Muscle of leg (tissue), 11 donors: ENCODE results near the gene PPM1H. TPM values are rescaled to one million over a fixed set of nuclear protein-coding genes. Genes with fewer than 3 reads are reported as not detected.
A peak's percentile ranks its signal among the peaks of the same experiment; 100 is the strongest.
"Not testable (repeated sequence)": the region's sequence is repeated elsewhere in the genome, so short reads cannot be mapped to it uniquely, and the experiment has no call there.

ENCODE experiments used
- DNase-seq: peaks from one replicate; pipeline ENCODE4 v3.0.0; 2013
- H3K27ac ChIP-seq: one replicate; pipeline ENCODE4 v1.5.1; 2013; ENCODE audit warnings: mild to moderate bottlenecking, low read length, control low read depth
- H3K27me3 ChIP-seq: one replicate; pipeline ENCODE4 v1.6.1; 2013; ENCODE audit warnings: low read length; ENCODE audit not compliant: control insufficient read depth, insufficient read depth
- H3K36me3 ChIP-seq: one replicate; pipeline ENCODE4 v1.6.1; 2013; ENCODE audit warnings: low read length; ENCODE audit not compliant: control insufficient read depth, insufficient read depth
- H3K4me1 ChIP-seq: one replicate; pipeline ENCODE4 v1.6.1; 2013; ENCODE audit warnings: low read length; ENCODE audit not compliant: control insufficient read depth, insufficient read depth
- H3K4me3 ChIP-seq: one replicate; pipeline ENCODE4 v1.5.1; 2013; ENCODE audit warnings: low read length, control low read depth
- H3K9me3 ChIP-seq: replicated peaks from 2 replicates; pipeline ENCODE4 v1.6.1; 2013; ENCODE audit warnings: low read depth, low read length; ENCODE audit not compliant: control insufficient read depth
- WGBS: methylation state at CpG from one replicate; pipeline ENCODE4 v1.1.5; 2013; ENCODE audit warnings: missing lambda C conversion rate; ENCODE audit not compliant: insufficient coverage; 5-methylcytosine and 5-hydroxymethylcytosine counted together
- polyA plus RNA-seq, 8 donors: library from polyadenylated mRNA; unstranded; fragments of 120-200 nt; gene quantifications; one replicate each; pipeline versions ENCODE4 v1.2.1 to v1.2.3, GENCODE V29; 2013; ENCODE audit warnings: inconsistent platforms in 1 of 8, low replicate concordance in 1 of 8; ENCODE audit not compliant: insufficient read length in 8 of 8, insufficient read depth in 1 of 8
- total RNA-seq: library from RNA; stranded (reverse); fragments of 120-200 nt; gene quantifications from one replicate; pipeline ENCODE4 v1.2.4, GENCODE V29; 2013

The PPM1H gene
- total and polyA plus RNA-seq, 9 donors, result 2.7 to 4.2 (median 3.4) TPM

DNA sequence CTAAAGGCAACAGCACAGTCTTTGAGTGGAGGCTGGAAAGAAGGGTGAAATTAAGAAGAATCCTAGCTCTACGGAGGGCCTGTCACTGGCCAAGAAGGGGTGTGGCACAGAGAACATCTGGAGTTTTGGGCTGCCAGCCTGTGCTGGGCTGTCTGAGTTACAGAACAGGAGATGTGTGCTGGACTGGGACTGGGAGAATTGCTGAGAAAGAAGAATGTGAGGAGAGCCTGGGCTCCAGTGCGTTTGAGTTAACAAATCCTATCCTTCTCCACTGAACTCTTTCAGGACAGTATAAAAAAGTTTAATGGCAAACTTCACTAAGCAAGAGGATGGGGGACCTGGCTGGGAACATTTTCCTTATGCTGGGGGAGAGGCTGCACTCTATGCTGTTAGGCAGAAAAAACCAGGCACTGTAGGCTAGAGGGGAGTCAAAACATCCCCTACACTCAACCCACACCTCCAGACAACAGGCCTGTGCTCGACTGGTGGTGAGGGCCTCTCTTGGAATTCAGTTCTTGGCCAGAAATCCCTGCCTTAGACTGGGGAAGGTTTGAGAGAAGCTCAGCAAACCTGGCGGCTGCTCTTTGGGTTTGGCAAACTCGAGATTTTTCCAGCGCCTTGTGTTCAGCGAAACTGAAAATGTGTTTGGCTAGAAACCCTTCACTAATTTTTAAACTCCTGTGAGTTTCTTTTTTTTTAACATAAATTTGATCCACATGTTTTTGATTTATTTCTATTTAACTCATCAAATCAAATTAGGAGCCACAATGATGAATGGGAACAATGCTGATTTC lies 251.0 kb downstream of the PPM1H start:
- Histone ChIP-seq H3K9me3 (no peaks in the 10 kb centered on the region), H3K4me1 (peaks cover 32% of the 10 kb centered on the region), H3K27me3 (no peaks in the 10 kb centered on the region), H3K4me3 (no peak overlapping the region), H3K36me3 (no peaks in the 10 kb centered on the region), H3K27ac (peak overlapping the region; percentile 94)
- peak; percentile 99 for DNase-seq
- 23% methylated on average over 5 of the region's 7 CpGs for WGBS

- no peak overlapping the region for H3K4me3 ChIP-seq
- no peaks in the 10 kb centered on the region for H3K36me3 ChIP-seq
- H3K27ac ChIP-seq, result no peak overlapping the region
- H3K4me1 ChIP-seq, result peaks cover 27% of the 10 kb centered on the region
- 85% methylated on average over 4 of the region's 4 CpGs for WGBS
- no peaks in the 10 kb centered on the region for H3K27me3 ChIP-seq
- no peak for DNase-seq
- H3K9me3 ChIP-seq, result peaks cover 13% of the 10 kb centered on the region
Observed at GRCh38 chr12:62681306-62681705, 253.6 kb downstream of the PPM1H start.

DNA sequence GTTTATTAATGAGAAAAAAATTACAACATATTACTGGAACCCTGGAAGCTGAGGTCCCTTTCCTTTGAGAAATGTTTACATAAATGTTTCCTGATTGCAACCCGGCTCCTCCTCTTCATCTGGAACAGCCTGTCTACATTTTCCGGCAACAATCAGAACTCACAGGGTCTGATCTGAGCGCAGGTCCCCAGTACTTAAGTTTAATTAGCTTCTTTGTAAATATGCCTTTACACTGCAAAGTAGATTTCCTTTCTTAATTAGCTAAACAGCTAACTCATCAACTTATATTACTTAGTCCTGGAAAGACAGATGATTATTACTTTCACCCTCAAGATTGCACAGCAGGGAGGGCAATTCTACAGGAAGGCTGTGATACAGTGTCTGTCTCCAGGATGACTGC lies 255.3 kb downstream of the PPM1H start:
- WGBS, result no CpG with 5 or more reads among the region's 3 CpGs
- no peak for DNase-seq

DNA sequence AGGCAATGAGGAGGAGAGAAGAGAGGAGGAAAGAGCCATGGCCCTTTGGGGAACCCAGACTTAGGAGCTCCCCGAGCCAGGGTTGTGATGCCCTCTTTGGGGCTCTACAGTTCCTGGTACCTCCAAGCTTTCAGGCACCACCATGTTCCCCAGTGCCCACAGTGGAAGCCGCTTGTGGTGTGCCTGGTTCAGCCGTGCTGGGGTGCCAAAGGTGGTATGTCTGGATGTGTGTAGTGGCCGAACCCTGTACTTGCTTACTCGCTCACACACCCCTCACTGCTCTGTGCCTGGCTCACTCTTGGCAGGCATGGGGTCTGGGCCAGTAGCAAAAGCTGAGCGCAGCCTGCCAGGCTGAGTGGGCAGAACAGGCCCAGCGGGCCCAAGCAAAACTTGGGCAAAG lies 257.6 kb downstream of the PPM1H start:
- DNase-seq, result no peak
- H3K9me3 ChIP-seq, result peaks cover 14% of the 10 kb centered on the region
- H3K27me3 ChIP-seq, result no peaks in the 10 kb centered on the region
- H3K4me3 ChIP-seq, result no peak overlapping the region
- peaks cover under 1% of the 10 kb centered on the region for H3K4me1 ChIP-seq
- WGBS, result 97% methylated on average over 5 of the region's 7 CpGs
- no peaks in the 10 kb centered on the region for H3K36me3 ChIP-seq
- no peak overlapping the region for H3K27ac ChIP-seq

More for the DNA sequence above, 255.3 kb downstream of the PPM1H start:
- Histone ChIP-seq H3K36me3 (no peaks in the 10 kb centered on the region), H3K27me3 (no peaks in the 10 kb centered on the region), H3K9me3 (peaks cover 14% of the 10 kb centered on the region), H3K4me3 (no peak overlapping the region), H3K27ac (no peak overlapping the region), H3K4me1 (peaks cover 20% of the 10 kb centered on the region)

DNA sequence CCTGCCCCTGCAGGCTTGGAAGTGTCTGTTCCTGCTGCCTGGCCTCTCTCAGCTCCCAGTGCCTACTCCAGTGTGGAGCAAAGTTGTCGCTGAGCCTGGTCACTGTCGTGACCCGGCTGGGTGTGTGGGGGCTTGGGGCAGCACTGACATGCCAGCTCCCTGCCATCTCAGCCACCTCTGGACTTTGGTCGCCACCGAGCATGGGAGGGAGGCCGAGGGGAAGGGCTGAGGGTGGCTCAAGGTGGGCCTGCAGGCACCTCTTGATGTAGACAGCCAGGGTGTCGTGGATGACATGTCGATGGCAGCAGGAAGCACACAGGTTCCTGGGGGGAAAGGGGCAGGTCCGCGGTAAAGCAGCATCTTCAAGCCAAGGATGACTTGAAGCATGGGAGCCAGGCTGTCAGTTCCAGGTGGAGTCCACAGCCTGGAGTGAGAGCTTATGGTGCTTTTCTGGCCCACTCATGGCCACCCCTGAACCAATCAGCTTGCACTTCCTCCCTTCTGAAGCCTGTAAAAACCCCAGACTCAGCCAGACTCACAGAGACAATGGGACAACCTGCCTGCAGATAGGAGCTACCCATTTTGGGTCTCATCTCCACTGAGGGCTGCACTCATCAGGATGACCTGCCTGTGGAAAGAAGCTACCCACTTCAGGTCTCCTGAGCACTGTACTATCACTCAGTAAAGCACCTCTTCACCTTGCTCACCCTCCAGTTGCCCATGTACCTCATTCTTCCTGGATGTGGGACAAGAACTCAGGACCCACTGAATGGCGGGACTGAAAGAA lies 258.2 kb downstream of the PPM1H start:
- Histone ChIP-seq H3K9me3 (peaks cover 14% of the 10 kb centered on the region), H3K36me3 (no peaks in the 10 kb centered on the region), H3K27ac (no peak overlapping the region), H3K27me3 (no peaks in the 10 kb centered on the region), H3K4me1 (no peaks in the 10 kb centered on the region), H3K4me3 (no peak overlapping the region)
- no peak for DNase-seq
- 85% methylated on average over 6 of the region's 11 CpGs for whole genome bisulfite sequencing

DNA sequence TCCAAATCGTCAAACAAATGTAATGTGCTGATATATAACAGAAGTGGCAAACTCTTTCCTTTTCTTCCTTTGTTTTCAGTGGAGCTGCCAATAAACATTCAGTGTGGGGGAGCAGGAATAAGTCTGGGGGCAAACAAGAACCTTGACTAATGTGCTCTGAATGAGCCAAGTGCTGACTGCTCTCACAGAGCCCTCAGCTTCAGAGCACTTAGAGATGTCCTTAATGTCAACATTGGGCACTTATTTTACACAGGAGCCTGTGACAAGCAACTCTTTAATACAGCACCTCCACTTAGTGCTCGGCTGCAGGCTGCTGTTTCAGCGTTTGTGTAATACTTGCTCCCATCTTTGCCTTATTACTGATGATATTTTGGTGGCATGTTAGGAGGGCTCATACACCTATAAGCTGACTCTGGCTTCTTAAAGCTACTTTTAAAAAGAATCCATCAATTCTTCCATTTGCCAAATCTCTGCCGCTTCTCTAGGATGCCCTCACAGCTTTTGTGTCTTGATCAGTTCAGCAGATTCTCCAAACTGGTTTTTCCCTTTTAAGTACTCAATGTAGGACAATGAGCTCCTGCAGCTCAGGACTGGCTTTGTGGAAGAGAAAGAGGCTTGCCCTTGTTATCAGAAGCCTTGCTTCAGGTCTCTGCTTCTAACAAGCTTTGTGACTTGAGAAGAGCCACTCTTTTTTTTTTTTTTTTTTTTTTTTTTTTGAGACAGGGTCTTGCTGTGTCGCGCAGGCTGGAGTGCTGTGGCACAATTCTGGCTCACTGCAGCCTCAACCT lies 261.7 kb downstream of the PPM1H start:
- no peak for DNase-seq
- WGBS, result no CpG with 5 or more reads among the region's 6 CpGs

GRCh38 chr12:62670986-62671720 lies 263.8 kb downstream of the PPM1H start:
- Histone ChIP-seq H3K4me3 (no peak overlapping the region), H3K36me3 (no peaks in the 10 kb centered on the region), H3K9me3 (peaks cover under 1% of the 10 kb centered on the region), H3K27ac (no peak overlapping the region), H3K4me1 (no peaks in the 10 kb centered on the region), H3K27me3 (no peaks in the 10 kb centered on the region)
- no peak for DNase-seq
- 54% methylated on average over 6 of the region's 10 CpGs for WGBS

More for the DNA sequence above, 261.7 kb downstream of the PPM1H start:
- Histone ChIP-seq H3K9me3 (peaks cover 14% of the 10 kb centered on the region), H3K27me3 (no peaks in the 10 kb centered on the region), H3K4me3 (no peak overlapping the region), H3K4me1 (no peaks in the 10 kb centered on the region), H3K27ac (no peak overlapping the region), H3K36me3 (no peaks in the 10 kb centered on the region)

DNA sequence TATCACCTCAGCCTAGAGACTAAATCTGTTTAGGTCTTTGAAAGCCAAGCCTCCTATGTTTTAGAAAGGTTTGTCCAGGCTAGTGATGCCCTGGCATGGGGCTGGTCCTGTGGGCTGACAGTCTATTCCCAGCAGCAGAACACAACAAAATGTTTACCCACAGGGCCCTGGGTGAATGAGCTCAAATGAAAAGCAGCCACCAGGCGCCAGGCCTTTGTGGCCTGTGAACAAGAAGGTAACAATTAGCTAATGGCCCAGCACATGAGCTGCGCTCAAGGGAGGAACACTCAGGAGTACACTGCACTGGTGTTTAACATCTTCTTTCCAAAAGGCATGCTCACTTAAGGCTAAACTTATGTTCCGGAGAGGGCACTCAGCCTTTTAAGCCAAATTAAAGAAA lies 266.2 kb downstream of the PPM1H start:
- DNase-seq, result no peak

GRCh38 chr12:62664951-62665350 lies 270.0 kb downstream of the PPM1H start:
- H3K9me3 ChIP-seq, H3K27me3 ChIP-seq, DNase-seq, H3K36me3 ChIP-seq, H3K4me1 ChIP-seq, H3K27ac ChIP-seq, H3K4me3 ChIP-seq: not testable (repeated sequence)
- no CpG with 5 or more reads among the region's 5 CpGs for WGBS

More for the DNA sequence above, 266.2 kb downstream of the PPM1H start:
- H3K4me3 ChIP-seq, result no peak overlapping the region
- H3K4me1 ChIP-seq, result no peaks in the 10 kb centered on the region
- 79% methylated on average over 3 of the region's 3 CpGs for WGBS
- no peaks in the 10 kb centered on the region for H3K36me3 ChIP-seq
- H3K27me3 ChIP-seq, result no peaks in the 10 kb centered on the region
- H3K27ac ChIP-seq, result no peak overlapping the region
- no peaks in the 10 kb centered on the region for H3K9me3 ChIP-seq
